Measurements from ENCODE around the gene LMOD1.
A peak's percentile ranks its signal among the peaks of the same experiment; 100 is the strongest.
"Not testable (repeated sequence)": the region's sequence is repeated elsewhere in the genome, so short reads cannot be mapped to it uniquely, and the experiment has no call there.

Gene LMOD1

GRCh38 chr1:201946224-201946908, at the start of gene LMOD1:
Gene LMOD1, minus strand, starts transcription at chr1:201946548. Its CDS starts 208 bp downstream, at chr1:201946340.
- DNase-seq (ENCODE audit: low read depth), result peak; percentile 92

- no peak for DNase-seq (ENCODE audit: low read depth)
These were observed 44.1 kb upstream of the LMOD1 start for GRCh38 chr1:201990427-201990826.

- DNase-seq (ENCODE audit: low read depth), result no peak
These were observed 43.2 kb upstream of the LMOD1 start for GRCh38 chr1:201989354-201990128.

- no peak for DNase-seq (ENCODE audit: low read depth)
These were observed 42.3 kb upstream of the LMOD1 start for GRCh38 chr1:201988601-201989000.

- DNase-seq (ENCODE audit: low read depth), result no peak
These were observed 39.0 kb upstream of the LMOD1 start for GRCh38 chr1:201985355-201985754.

GRCh38 chr1:201984446-201984845, 38.1 kb upstream of the LMOD1 start:
- no peak for DNase-seq (ENCODE audit: low read depth)

- DNase-seq (ENCODE audit: low read depth), result no peak
These were observed 37.0 kb upstream of the LMOD1 start for GRCh38 chr1:201983380-201983805.

- DNase-seq (ENCODE audit: low read depth), result peak; percentile 67
These were observed 36.5 kb upstream of the LMOD1 start, which contains the start of gene RNPEP for GRCh38 chr1:201982623-201983379. Gene RNPEP, plus strand, starts transcription at chr1:201982648. Its CDS starts 19 bp downstream, at chr1:201982667.

- no peak for DNase-seq (ENCODE audit: low read depth)
These were observed 35.8 kb upstream of the LMOD1 start for GRCh38 chr1:201982082-201982622.

- DNase-seq (ENCODE audit: low read depth), result peak; percentile 41
These were observed 24.2 kb upstream of the LMOD1 start for GRCh38 chr1:201970334-201971159.

GRCh38 chr1:201968202-201968925, 22.0 kb upstream of the LMOD1 start:
- DNase-seq (ENCODE audit: low read depth), result no peak

GRCh38 chr1:201966171-201966570, 19.8 kb upstream of the LMOD1 start:
- no peak for DNase-seq (ENCODE audit: low read depth)

- DNase-seq (ENCODE audit: low read depth), result peak; percentile 88
These were observed 17.9 kb upstream of the LMOD1 start for GRCh38 chr1:201964261-201964660.

- DNase-seq (ENCODE audit: low read depth), result not testable (repeated sequence)
These were observed 16.0 kb upstream of the LMOD1 start for GRCh38 chr1:201962382-201962781.

- DNase-seq (ENCODE audit: low read depth), result no peak
These were observed 12.0 kb upstream of the LMOD1 start for GRCh38 chr1:201958348-201958747.

- no peak for DNase-seq (ENCODE audit: low read depth)
These were observed 9.4 kb upstream of the LMOD1 start for GRCh38 chr1:201955729-201956143.

GRCh38 chr1:201955009-201955728, 8.8 kb upstream of the LMOD1 start, which contains the start of gene TIMM17A:
Gene TIMM17A, plus strand, starts transcription at chr1:201955503. Its CDS starts 24 bp downstream, at chr1:201955527.
- DNase-seq (ENCODE audit: low read depth), result peak; percentile 100

GRCh38 chr1:201954263-201955008, 8.1 kb upstream of the LMOD1 start:
- DNase-seq (ENCODE audit: low read depth), result no peak

- DNase-seq (ENCODE audit: low read depth), result no peak
These were observed 3.1 kb upstream of the LMOD1 start for GRCh38 chr1:201949491-201949890.
